Fibroblast of lung (primary cell): ENCODE measurements around the gene TFAP2D. TPM values are rescaled to one million over a fixed set of nuclear protein-coding genes. Genes with fewer than 3 reads are reported as not detected.

ENCODE experiments used
- DNase-seq, 2 donors: peaks; one replicate each; pipeline versions ENCODE4 v3.0.0 to v3.0.0-alpha.2; 2010; ENCODE audit warnings: low read depth in 2 of 2
- H2AFZ ChIP-seq: 2 replicates; pipeline ENCODE4 v1.5.1; 2012; ENCODE audit warnings: low read length, control low read depth, inconsistent platforms
- H3K27ac ChIP-seq: 2 replicates; pipeline ENCODE4 v1.5.1; 2011; ENCODE audit warnings: low read length, control low read depth; ENCODE audit not compliant: insufficient read depth
- H3K27me3 ChIP-seq: 2 replicates; pipeline ENCODE4 v1.5.1; 2011; ENCODE audit warnings: mild to moderate bottlenecking, low read length; ENCODE audit not compliant: control insufficient read depth, insufficient read depth
- H3K36me3 ChIP-seq: 2 replicates; pipeline ENCODE4 v1.5.1; 2011; ENCODE audit warnings: low read length; ENCODE audit not compliant: control insufficient read depth, insufficient read depth
- H3K4me1 ChIP-seq: 2 replicates; pipeline ENCODE4 v1.5.1; 2011; ENCODE audit warnings: low read length; ENCODE audit not compliant: control insufficient read depth, insufficient read depth; ENCODE audit errors: extremely low read depth
- H3K4me2 ChIP-seq: 2 replicates; pipeline ENCODE4 v1.5.1; 2011; ENCODE audit warnings: low read length, control low read depth; ENCODE audit not compliant: insufficient read depth; ENCODE audit errors: extremely low read depth
- H3K4me3 ChIP-seq, 4 experiments: fragments of 200-600 bp in 1 of 4; sonication (generic) in 1 of 4; replicated peaks in 1 of 4; 2 replicates each; pipeline ENCODE4 v1.5.1; 2011 to 2016; ENCODE audit warnings: low read length in 4 of 4, low read depth in 3 of 4, mild to moderate bottlenecking in 3 of 4, control low read depth in 2 of 4, inconsistent platforms in 1 of 4, mixed read lengths in 1 of 4; ENCODE audit not compliant: insufficient read depth in 1 of 4; ENCODE audit errors: control extremely low read depth in 1 of 4
- H3K79me2 ChIP-seq: 2 replicates; pipeline ENCODE4 v1.5.1; 2012; ENCODE audit warnings: mild to moderate bottlenecking, low read length, inconsistent platforms; ENCODE audit not compliant: control insufficient read depth, insufficient read depth
- H3K9ac ChIP-seq: 2 replicates; pipeline ENCODE4 v1.5.1; 2011; ENCODE audit warnings: mild to moderate bottlenecking, low read length, control low read depth; ENCODE audit not compliant: insufficient read depth
- H3K9me3 ChIP-seq: 2 replicates; pipeline ENCODE4 v1.5.1; 2012; ENCODE audit warnings: low read depth, low read length; ENCODE audit not compliant: control insufficient read depth, insufficient read depth
- H4K20me1 ChIP-seq: 2 replicates; pipeline ENCODE4 v1.5.1; 2011; ENCODE audit warnings: low read length; ENCODE audit not compliant: control insufficient read depth, insufficient read depth; ENCODE audit errors: extremely low read depth
- EZH2 ChIP-seq: IDR thresholded peaks from 2 replicates; pipeline ENCODE4 v1.5.1; 2012; ENCODE audit warnings: low read length, control low read depth, mild to moderate bottlenecking; ENCODE audit errors: missing control alignments
- polyA plus RNA-seq, 2 donors: library from polyadenylated mRNA; depleted of rRNA in 1 of 2; stranded (reverse) in 1 of 2; unstranded in 1 of 2; fragments of >200 nt; gene quantifications; 2 replicates each; pipeline ENCODE4 v1.2.1, GENCODE V29; 2011 to 2012; ENCODE audit warnings: missing spikeins in 1 of 2
- total RNA-seq: library from RNA; depleted of rRNA; stranded (reverse); fragments of >200 nt; gene quantifications from 2 replicates; pipeline ENCODE4 v1.2.1, GENCODE V29; 2014
- TF ChIP-seq, protein P1 (sequence below), 2 donors: IDR thresholded peaks in 1 of 2; conservative IDR thresholded peaks in 1 of 2; 1 replicate in 1 of 2; 2 replicates in 1 of 2; pipeline ENCODE4 v1.5.1; 2011 to 2012; ENCODE audit warnings: low read length in 2 of 2, control low read depth in 1 of 2, inconsistent platforms in 1 of 2, low read depth in 1 of 2, mild to moderate bottlenecking in 1 of 2

The TFAP2D gene
- total and polyA plus RNA-seq, 2 donors (not counting 1 experiment from before 2014, with no cell fraction given), result not detected

DNA sequence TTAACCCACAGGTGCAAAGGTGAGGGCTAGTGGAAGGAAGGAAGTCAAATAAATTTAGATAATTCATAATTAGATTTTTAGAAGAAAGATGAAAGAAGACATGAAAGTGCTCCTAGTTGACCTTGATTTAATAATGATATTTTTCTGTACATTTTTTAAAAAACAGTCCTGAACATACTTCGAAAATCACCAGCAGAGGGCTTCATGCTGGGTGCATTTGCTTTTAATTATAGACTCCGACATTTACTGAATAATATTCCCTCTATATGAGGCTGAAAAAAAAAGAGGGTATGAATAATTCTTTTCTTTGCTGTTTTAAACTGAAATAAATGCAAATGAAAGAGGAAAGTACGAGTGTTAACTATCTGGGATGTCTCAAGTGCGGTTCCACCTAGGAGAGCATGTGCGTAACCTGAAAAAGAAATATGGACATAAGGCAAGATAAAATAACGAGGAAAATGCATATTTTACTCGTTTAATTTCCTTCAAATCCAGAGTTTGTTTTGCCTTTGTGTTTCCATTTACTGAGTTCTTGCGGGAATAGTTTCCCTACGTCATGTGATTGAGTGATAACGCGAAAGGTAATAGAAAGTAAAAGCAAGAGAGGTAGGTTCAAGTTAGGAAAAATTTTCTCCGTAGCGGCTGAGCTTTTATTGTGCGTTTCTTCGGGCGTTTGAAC lies 102.2 kb downstream of the TFAP2D start:
- DNase-seq, result peak; percentile 1 to 32
- Histone ChIP-seq H3K4me1 (no peaks in the 10 kb centered on the region), H3K4me2 (peak overlapping the region; percentile 53), H3K9me3 (no peaks in the 10 kb centered on the region), H3K36me3 (no peaks in the 10 kb centered on the region), H3K79me2 (no peaks in the 10 kb centered on the region), H3K4me3 (peak overlapping the region; percentile 7 to 83 (median 36)), H3K27ac (no peak overlapping the region), H4K20me1 (no peaks in the 10 kb centered on the region), H2AFZ (peak overlapping the region; percentile 27), H3K27me3 (peaks cover 11% of the 10 kb centered on the region), H3K9ac (no peak overlapping the region)
- TF ChIP-seq, protein P1, sequence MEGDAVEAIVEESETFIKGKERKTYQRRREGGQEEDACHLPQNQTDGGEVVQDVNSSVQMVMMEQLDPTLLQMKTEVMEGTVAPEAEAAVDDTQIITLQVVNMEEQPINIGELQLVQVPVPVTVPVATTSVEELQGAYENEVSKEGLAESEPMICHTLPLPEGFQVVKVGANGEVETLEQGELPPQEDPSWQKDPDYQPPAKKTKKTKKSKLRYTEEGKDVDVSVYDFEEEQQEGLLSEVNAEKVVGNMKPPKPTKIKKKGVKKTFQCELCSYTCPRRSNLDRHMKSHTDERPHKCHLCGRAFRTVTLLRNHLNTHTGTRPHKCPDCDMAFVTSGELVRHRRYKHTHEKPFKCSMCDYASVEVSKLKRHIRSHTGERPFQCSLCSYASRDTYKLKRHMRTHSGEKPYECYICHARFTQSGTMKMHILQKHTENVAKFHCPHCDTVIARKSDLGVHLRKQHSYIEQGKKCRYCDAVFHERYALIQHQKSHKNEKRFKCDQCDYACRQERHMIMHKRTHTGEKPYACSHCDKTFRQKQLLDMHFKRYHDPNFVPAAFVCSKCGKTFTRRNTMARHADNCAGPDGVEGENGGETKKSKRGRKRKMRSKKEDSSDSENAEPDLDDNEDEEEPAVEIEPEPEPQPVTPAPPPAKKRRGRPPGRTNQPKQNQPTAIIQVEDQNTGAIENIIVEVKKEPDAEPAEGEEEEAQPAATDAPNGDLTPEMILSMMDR (conservative IDR thresholded peaks at IDR 0.05 in 1 of 2, IDR thresholded peaks at IDR 0.05 in 1 of 2; ENCODE audit: low read depth in 1 of 2, low read length in 2 of 2), result peak in 1 of 2 donors; percentile 58
- no peak for TF ChIP-seq EZH2

DNA sequence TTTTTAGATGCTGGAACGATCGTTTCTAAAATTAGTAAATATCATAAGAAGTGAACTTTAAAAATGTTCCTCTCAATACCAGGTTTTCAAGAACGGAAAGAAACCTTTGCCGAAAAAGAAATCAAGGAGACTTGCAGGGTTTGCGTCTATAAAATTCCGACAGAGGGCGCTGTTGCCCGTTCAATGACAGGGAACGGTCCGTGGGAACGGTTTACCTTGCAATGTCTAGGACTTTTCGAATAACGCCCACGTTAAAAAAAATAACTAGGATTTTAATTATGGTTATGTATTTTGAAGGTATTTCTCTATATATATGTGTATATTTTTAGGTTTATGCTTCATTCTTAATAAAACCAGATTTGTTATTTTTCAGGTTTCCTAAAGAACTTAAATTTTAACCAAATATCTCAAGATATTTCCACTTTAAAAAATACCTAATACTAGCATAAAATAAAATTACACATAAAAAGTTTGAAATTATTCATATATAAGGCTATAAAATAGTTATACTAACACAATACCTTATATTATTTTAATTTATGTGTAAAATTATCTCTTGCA lies 102.9 kb downstream of the TFAP2D start:
- no peaks in the 10 kb centered on the region for H3K4me1 ChIP-seq
- H3K9me3 ChIP-seq, result no peaks in the 10 kb centered on the region
- H3K27ac ChIP-seq, result no peak overlapping the region
- H3K79me2 ChIP-seq, result no peaks in the 10 kb centered on the region
- peaks cover 13% of the 10 kb centered on the region for H3K27me3 ChIP-seq
- no peaks in the 10 kb centered on the region for H4K20me1 ChIP-seq
- H3K4me2 ChIP-seq, result peak overlapping the region; percentile 53
- peak overlapping the region; percentile 7 to 83 (median 36) for H3K4me3 ChIP-seq
- no peak overlapping the region for H2AFZ ChIP-seq
- peak; percentile 36 to 74 for DNase-seq
- no peaks in the 10 kb centered on the region for H3K36me3 ChIP-seq
- no peak for TF ChIP-seq EZH2
- TF ChIP-seq, protein P1 (conservative IDR thresholded peaks at IDR 0.05 in 1 of 2, IDR thresholded peaks at IDR 0.05 in 1 of 2; ENCODE audit: low read depth in 1 of 2, low read length in 2 of 2), result peak; percentile 76 to 81
- no peak overlapping the region for H3K9ac ChIP-seq

DNA sequence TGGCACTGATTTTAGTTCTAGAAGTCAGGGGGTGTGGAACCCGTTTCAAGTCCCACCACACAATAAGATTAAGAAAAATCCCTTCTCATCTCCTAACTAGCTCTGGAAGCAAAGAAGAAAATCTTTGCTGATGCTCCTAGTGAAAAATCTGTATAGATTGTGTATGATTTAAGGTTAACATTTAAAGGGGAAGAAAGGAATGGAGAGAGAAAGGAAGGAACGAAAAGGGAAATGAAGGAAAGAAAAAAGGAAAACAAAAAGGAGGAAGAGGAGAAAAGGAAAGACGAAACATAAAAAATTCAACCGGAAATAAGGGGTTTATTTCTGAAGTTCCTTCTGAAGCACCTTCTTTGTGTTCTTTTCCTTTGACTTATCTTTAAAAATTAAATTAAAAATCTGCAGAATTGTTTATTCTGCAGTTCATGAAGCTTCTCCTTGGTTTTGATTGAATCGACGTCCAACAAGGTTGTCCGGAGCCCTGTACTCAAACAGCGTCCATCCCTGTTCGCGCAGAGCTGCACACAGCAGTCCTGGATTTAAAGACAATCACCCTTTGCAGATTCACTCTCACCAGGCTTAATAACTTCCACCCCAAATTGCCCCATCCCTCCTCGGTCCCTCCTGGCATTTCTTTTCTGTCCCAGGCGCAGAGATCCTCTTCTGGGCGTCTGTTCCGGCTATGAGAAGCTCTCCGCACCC lies 103.8 kb downstream of the TFAP2D start:
- Histone ChIP-seq H3K4me2 (no peak overlapping the region), H3K27ac (no peak overlapping the region), H4K20me1 (no peaks in the 10 kb centered on the region), H3K9ac (no peak overlapping the region), H3K4me1 (no peaks in the 10 kb centered on the region), H3K36me3 (no peaks in the 10 kb centered on the region), H3K79me2 (no peaks in the 10 kb centered on the region), H3K4me3 (no peak overlapping the region), H3K9me3 (no peaks in the 10 kb centered on the region), H3K27me3 (peaks cover 17% of the 10 kb centered on the region), H2AFZ (no peak overlapping the region)
- TF ChIP-seq, protein P1 (conservative IDR thresholded peaks at IDR 0.05 in 1 of 2, IDR thresholded peaks at IDR 0.05 in 1 of 2; ENCODE audit: low read depth in 1 of 2, low read length in 2 of 2), result no peak
- no peak for TF ChIP-seq EZH2
- no peak for DNase-seq
